NAMALWA (cell line): ENCODE data around the gene DCST1.

ENCODE experiments used
- DNase-seq: peaks from one replicate; pipeline ENCODE4 v3.0.0-alpha.2; 2015; ENCODE audit warnings: low spot score

DCST1 gene

GRCh38 chr1:155091071-155092051 is 57.7 kb downstream of the DCST1 start:
- DNase-seq, result peak; percentile 92

- DNase-seq, result no peak
These were observed 58.5 kb downstream of the DCST1 start for GRCh38 chr1:155092131-155092530.

GRCh38 chr1:155092641-155093040 is 59.0 kb downstream of the DCST1 start:
- no peak for DNase-seq

- DNase-seq, result peak; percentile 74
These were observed 60.4 kb downstream of the DCST1 start for GRCh38 chr1:155093911-155094621.

- no peak for DNase-seq
These were observed 61.0 kb downstream of the DCST1 start for GRCh38 chr1:155094622-155094948.

GRCh38 chr1:155099331-155099730 is 65.7 kb downstream of the DCST1 start:
- DNase-seq, result no peak
